GM21423 (cell line): ENCODE measurements around the gene DNAH9.
"Not testable (repeated sequence)": the region's sequence is repeated elsewhere in the genome, so short reads cannot be mapped to it uniquely, and the experiment has no call there.

ENCODE experiments used
- ATAC-seq: cut with Tn5 transposase; IDR thresholded peaks from one replicate; pipeline ENCODE4 v1.9.1; 2021; ENCODE audit warnings: mild to moderate bottlenecking, moderate library complexity; ENCODE audit not compliant: unreplicated experiment

DNAH9 gene

DNA sequence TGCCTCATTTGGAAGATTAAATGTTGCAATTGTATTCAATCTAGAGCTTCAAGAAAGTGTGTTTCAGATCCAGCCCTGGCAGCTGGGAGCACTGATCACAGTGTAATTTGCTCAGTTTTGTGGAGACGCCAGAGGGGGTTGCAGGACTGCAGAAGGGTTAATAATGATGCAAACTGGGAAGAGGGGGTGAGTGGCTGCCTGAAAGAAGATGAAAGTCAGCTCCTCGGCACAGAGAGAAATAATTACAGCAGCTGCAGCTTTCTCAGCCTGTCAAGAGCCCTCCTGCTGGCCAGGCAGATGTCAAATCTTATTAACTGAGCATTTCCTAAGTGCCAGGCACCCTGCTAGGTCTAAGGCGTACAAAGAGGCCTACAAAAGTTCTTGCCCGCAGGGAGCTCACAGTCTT lies 301.3 kb downstream of the DNAH9 start:
- no peak for ATAC-seq

DNA sequence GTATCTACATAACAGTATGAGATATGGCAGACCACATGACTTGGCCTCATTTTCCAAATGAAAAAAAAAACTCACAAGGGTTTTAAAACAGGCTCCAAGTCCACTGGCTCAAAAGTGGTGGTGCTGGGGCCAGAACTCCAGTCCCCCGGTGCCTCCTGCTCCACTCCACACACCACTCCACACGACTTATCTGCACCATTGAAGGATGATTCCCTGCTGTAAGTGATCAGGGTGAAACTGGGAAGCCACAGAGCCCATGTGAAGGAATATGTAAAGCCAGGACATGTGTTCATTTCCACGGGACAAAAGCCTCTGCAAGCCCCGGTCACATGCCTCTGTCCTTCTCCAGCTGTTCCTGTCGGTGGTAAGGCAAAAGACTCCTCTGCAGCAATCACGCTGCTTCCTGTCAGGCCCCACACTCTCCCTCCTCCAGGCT lies 301.8 kb downstream of the DNAH9 start:
- no peak for ATAC-seq

DNA sequence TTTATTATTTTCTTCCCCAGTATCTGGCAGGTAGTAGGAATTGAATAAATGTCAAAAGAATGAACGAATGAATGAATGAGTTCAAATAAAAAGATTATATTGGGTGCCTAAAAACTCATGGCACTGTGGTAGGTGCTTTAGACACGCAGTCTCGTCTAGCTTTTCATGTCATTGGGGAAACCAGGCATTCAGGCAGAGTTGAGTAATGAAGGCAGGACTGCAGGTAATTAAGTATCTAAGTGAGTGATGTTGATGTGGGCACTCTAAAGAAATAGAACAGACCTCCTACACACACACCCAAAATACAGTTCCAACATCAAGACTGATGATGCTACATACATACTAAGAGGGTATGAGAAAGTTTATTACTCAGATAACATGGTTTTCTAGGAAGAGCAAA lies 302.4 kb downstream of the DNAH9 start:
- no peak for ATAC-seq

DNA sequence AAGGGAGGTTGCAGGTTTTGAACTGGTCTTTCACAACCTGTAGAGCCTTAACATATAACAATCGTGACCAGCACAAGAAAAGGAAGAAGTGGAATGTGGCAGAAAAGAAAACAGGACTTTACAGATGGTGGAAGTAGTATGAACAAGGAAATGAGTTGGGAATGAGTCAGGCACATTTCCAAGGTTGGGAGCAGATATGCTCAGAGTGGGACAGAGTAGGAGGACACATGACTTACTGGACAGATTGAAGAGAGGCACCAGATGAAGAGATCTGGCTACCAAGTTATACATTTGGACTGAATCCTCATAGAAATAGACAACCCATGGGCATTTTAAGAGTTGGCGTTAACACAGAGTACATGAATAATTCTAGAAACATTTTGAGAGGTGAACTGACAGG lies 303.7 kb downstream of the DNAH9 start:
- ATAC-seq = no peak

DNA sequence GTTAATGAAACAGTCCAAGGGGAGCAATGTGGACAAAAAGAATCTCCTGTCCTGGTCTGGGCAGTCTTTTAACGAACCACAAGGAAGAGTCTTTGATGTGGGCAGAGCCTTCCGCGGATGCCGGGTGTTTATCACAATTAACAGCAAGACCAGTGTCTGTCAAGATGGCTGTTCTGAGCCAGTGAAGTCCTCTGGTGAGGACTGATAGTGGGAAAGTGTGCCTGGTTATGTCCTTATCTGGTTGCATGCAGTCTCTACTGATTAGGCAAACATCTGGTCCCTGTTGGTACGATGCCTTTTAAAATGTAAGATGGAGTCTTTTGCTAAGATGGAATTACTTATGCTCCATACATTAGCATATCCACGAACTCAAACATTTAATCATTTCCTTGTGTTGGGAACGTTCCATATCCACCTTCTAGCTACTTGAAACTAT lies 310.5 kb downstream of the DNAH9 start:
- no peak for ATAC-seq

DNA sequence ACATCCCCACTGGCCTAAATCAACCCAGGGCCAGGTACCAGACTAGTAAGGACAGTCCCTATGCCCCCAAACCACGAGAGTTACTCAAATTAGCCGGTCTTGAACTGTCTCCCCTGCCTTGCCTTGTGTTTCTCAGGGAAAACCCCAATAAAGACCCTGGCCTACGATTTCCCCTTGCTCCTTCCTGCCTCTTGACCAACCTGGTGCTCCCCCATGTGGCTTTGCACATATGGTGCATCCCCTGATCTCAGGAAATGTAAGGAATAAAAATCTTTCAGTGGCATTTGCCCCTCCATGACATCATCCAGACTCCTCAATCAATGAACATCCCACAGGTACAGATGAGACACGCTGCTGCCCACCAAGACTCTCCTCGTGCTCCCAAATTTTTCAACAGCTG lies 311.1 kb downstream of the DNAH9 start:
- no peak for ATAC-seq

DNA sequence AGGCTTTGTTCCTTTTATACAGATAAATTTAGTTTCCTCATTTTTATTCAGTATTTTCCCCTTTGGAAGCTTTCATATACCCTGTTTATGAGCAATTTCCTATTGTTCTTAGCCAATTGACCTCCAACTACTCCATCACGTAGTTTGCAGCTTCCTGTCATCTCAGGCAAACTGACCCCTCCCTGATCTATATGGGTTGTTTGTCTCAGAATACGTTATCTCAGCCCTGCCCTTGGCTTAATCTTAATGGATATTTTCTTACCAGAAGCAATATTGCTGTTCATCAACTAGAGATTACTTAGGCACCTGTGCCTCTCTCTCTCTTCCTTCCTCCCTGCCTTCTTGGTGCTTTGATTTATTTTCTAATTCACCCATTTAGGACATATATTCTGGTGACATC lies 317.8 kb downstream of the DNAH9 start:
- ATAC-seq = no peak

DNA sequence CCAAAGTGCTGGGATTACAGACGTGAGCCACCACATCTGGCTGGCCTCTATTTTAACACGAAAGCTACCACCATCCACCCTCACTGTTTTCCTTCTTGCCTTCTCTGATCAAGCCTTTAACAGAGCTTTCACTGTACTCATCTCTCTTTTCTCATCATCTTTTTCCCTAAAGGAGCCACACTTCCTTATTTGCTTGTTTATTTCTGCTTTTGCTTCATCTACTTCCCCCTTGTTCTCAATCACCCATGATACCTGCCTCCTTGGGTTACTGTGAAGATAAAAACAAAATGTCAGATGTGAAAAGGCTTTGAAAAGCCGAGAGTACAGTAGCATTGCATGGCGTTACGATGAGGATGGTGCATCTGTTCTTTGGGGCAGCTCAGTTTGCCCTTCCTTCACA lies 319.1 kb downstream of the DNAH9 start:
- ATAC-seq = no peak

DNA sequence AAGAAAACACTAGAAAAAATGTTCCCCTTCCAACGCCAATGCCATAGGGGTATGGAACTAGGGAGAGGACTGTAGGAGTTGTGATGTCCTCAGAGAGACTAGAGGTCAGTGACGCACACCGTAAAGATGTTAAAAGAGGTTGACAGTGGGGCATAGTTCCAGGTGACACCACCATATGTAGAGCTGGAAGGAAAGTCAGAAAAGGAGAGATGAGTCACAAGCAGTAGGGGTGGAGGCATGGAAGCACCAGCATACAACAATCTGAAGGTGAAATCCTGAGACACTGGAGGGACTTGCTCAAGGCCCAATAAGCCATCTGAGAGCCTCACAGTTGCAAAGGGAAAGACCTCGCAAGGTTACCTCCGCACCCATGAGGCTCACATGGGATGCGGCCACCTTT lies 323.0 kb downstream of the DNAH9 start:
- no peak for ATAC-seq

DNA sequence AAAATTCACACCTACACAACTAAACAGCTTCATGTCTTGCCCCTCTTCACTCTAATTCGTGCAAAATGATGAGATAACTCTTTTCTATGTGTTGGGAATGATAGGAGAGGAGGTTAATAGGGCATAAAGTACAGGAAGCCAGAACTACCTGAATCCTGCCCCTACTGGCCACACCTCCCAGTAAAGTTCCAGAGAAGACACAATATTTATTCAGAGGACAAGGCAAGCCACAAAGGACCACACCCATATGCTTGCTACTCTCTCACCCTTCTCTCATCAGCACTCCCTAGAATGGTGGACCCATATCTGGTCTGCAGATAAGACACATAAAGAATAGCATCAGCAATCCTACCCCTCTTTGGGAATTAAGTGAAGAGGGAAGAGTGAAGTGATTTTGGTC lies 324.4 kb downstream of the DNAH9 start:
- no peak for ATAC-seq

DNA sequence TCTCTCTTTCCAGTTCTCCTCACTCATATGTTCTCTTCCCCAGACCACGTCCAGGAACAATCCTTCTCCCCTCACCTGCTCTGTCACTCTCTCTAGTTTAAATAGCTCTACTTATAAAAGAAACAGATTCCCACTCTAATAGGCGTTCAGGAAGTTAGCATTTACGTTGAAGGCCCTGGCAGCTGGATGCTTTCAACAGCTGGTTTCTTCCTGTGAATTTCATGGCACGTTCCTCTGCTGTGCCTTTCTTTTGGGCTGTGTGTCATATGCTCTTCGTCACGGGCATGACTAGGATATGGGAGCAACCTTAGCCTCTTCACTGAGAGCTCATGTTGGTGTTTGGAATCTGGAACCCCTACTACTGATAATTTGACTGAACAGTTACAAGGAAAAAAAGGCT lies 325.8 kb downstream of the DNAH9 start:
- no peak for ATAC-seq

DNA sequence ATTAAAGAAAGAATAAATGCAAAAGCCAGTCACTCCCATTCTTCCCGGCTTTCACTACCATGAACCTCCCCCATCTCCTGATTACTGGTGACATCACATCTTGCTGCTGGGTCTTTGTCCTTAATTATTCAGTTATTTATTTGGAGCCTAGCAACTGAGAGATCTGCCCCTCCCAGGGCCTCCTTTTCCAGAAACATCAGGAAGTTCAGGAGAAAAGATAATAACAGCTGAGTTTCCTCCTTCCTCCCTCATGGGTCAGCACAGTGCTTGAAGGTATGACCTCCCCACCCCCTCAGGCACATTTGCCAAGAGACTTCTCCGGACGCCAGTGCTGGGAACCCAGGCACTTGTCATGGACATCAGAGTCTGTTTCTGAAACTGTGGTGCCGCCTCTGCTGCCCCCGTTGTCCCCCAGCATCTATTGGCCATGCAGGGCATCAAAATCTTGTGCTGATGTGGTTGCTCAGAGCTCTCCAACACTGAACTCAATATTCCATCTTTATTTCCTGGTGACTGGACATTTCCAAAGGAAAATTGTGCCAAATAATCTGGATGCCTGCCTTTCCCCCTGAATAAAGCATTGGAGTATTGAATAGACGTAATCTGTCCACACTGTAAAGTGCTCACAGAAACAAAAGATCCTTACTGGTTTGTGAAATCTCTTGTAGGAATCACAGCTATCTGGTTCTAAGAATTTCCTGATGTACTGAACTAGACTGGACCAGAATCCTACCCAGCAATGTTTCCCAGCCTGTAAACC lies 327.2 kb downstream of the DNAH9 start:
- ATAC-seq = no peak

DNA sequence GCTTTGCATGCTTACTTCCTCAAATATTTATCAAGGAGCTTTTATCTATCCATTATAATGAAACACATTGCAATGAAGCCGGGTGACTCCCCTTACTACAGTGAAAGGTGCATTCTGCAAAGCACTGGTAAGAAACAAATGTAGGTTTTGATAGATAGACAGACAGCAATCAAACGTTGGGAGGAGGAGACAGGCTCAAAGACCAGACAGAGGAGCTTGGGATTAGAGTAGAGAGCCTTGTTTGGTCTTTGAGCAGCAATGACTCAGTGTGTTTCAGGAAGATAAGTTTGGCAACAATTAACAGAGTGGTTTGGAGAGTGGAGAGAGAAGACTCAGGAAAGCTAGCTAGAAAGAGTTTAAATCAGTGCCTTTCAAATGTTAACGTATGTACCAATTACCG lies 330.2 kb downstream of the DNAH9 start:
- no peak for ATAC-seq

DNA sequence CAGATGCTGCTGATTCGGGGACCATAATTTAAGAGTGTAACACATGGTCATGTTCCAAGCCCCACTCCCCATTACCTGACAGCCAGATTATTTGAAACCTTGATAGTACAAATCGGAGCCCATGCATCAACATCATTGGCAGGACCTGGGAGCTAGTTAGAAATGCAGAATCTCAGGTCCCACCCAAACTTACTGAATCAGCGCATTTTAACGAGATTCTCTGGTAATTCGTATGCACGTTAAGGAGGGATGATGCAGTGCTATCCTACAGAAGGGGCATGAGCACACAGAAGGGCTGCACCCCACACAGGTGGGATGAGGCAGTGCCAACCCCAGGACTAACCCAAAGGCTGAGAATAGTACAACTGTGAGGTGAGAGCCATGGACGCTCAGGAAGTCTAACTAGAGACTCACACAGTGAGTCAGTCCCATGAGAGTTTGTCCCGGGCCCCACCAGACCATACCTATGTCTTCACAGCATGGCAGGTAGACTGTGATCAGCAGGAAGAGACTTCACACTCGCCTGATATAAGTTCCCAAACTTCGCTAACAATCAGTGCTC lies 334.1 kb downstream of the DNAH9 start:
- ATAC-seq = no peak

DNA sequence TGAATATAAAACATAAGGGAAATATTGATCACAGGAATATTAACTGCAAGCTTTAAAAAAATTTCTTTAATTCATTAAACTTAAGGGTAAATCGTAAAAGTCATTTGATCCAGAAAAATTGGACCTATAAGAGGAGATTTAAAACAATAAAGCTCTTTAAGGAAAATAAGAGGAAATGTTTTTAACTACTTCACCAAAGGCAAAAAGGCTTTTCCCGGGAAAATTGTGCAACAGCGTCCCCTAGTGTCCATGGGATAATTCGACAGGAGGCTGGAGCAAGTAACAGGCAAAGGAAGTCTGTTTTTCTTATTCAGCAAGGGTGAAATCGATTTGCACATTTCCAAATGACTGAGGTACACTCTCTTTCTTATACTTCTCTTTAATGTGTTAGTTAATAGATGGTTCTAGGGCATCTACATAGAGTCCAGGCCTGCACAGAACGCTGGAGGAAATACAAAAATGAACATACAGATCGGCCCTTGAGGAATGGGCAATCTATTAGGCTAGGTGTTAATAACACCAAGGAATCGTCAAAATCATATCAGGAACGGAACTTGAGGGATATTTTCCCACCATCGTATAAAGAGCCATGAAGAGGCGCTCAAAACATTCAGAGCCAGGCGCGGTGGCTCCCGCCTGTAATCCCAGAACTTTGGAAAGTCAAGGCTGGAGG lies 337.6 kb downstream of the DNAH9 start:
- no peak for ATAC-seq

DNA sequence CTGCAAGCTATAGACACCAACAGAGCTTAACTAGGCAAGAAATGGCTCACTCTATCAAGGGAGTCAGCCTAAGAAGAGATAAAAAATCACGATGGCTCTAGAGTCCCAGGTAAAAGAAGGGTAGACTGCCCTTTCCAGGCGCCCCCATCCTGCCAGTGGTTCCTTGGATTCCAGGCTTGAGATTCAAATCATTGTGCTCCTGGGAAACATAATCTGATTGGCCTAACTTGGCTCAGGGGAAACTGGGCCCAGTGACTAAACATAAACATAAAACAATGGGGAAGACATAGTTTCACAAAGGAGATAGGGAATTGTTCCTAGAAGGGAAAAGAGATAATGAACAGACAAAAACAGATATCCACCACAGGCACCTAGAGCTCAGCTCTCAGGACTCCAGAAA lies 342.6 kb downstream of the DNAH9 start:
- no peak for ATAC-seq

DNA sequence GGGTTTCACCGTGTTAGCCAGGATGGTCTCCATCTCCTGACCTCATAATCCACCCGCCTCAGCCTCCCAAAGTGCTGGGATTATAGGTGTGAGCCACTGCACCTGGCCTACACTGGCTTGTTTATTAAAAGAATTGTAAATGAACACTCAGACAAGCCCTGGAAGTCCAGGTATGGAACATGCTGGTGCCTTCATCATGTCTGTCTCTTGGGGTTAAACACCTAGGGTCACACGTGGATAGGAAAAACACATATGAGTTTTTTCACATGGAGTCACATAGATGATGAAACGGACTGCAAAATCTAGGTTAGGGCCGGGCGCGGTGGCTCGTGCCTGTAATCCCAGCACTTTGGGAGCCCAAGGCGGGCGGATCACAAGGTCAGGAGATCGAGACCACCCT lies 344.8 kb downstream of the DNAH9 start:
- ATAC-seq = not testable (repeated sequence)

DNA sequence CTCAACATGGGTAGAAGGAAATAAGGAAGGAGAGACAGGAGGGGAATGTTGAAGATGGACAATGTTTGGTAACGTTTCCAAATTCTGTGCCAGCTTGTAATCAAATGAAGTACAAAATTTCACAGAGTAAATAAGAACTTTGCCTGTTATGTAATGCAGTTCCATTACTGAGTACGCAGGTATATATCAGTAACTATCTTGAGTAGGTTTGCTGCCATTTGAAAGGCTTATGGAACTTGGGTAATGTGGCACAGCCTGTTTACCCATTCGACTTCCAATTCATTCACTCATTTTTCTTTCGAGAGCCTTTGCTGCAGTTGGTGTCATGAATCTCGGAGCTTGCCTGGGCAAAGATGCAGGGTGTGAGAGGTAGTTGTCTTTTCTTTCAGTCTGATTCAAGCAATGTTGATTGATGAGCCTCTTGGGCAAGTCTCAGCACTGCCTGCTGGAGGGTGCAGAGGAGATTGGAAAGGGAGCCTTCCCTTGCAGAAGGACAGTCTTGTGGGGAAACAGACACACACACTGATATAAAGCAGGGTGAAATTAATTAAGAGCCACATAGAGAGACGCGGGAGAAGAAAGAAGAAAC lies 345.6 kb downstream of the DNAH9 start:
- no peak for ATAC-seq

DNA sequence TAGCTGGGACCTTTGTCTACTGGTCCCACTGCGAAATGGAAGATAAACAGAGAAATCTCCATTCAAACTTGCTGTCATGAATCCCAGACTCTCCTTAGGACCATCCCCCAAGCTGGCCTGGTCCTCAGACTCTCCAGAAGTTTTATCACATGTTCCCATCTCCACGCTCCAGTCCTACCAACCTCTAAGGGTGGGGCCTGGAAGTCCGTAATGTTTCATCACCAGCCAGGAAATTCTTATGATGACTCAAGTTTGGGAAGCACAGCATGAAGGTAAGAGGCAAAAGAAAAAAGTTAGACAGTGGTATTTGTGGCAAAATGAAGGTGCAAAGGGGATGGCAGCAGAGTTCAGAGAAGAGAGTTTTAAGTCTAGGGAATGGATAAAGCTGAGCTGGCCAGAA lies 346.3 kb downstream of the DNAH9 start:
- no peak for ATAC-seq

DNA sequence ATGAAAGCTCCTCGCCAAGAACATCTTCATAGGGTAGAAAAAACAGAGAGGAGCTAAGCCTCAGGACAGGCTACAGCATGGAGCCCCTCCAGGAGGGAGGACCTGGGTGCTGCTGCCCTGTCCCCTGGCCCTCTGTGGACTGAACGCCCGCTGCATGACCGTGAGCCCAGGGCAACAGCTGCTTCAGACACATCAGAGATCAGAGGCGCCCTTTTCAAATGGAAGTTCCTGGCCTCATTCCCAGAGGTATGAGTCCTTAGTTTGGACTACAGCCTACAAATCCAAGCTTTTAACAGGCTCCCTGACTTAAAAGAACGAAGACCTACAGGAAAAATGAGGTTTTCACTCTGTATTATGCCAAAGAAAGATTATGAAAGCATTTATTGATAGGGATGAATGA lies 350.5 kb downstream of the DNAH9 start:
- no peak for ATAC-seq

DNA sequence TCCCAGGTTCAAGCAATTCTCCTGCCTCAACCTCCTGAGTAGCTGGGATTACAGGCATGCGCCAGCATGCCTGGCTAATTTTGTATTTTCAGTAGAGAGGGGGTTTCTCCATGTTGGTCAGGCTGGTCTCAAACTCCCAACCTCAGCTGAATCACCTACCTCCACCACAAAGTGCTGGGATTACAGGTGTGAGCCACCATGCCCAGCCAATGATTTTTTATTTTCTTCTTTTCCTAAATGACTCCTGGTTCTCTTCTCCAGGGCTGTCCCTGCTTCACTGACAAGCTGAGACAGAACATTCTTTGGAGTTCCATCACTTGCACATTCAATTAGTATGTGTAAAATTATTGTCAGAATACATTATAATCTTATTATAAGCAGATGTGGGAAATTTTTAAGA lies 351.3 kb downstream of the DNAH9 start:
- ATAC-seq = not testable (repeated sequence)
